ENCODE results near the gene TRIM60.

DNA sequence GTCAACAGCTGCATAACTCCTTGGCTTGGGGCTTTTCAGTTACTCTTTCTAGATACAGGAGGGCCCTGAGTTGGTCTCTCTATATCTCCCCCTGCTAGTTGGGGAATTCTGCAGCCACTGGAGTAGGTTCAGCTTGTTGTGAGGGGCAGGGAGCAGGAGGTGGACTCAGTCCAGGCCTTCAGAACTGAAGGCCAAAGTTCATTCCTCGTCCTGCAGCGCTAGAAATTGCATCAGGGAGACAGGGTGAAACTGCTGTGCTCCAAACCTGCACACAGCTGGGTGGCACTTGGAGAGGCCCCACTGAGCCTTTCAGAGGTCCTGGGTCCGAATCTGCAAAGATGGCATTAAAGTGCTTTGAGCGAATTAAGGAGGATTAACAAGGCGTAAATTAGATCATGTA, 24.9 kb upstream of the TRIM60 start:
- TF ChIP-seq GTF3A (CRISPR knock-in tag; conservative IDR thresholded peaks at IDR 0.05) (no peak), HNF4G (IDR thresholded peaks at IDR 0.05; ENCODE audit: borderline replicate concordance, low read depth, low read length) (no peak), HNF4G (CRISPR knock-in tag; IDR thresholded peaks at IDR 0.05; ENCODE audit: borderline replicate concordance, low read depth) (no peak), TAF1 (CRISPR knock-in tag; IDR thresholded peaks at IDR 0.05) (no peak), EZH2 (conservative IDR thresholded peaks at IDR 0.05; ENCODE audit: low read depth, low read length) (no peak), HMGA1 (CRISPR knock-in tag; conservative IDR thresholded peaks at IDR 0.05) (no peak), RAD21 (CRISPR knock-in tag; IDR thresholded peaks at IDR 0.05) (no peak)
- TF ChIP-seq, protein P1, sequence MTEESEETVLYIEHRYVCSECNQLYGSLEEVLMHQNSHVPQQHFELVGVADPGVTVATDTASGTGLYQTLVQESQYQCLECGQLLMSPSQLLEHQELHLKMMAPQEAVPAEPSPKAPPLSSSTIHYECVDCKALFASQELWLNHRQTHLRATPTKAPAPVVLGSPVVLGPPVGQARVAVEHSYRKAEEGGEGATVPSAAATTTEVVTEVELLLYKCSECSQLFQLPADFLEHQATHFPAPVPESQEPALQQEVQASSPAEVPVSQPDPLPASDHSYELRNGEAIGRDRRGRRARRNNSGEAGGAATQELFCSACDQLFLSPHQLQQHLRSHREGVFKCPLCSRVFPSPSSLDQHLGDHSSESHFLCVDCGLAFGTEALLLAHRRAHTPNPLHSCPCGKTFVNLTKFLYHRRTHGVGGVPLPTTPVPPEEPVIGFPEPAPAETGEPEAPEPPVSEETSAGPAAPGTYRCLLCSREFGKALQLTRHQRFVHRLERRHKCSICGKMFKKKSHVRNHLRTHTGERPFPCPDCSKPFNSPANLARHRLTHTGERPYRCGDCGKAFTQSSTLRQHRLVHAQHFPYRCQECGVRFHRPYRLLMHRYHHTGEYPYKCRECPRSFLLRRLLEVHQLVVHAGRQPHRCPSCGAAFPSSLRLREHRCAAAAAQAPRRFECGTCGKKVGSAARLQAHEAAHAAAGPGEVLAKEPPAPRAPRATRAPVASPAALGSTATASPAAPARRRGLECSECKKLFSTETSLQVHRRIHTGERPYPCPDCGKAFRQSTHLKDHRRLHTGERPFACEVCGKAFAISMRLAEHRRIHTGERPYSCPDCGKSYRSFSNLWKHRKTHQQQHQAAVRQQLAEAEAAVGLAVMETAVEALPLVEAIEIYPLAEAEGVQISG (CRISPR knock-in tag; IDR thresholded peaks at IDR 0.05) = no peak
